Adipocyte (in vitro differentiated cells): ENCODE data around the gene FCHSD2.
"Not testable (repeated sequence)": the region's sequence is repeated elsewhere in the genome, so short reads cannot be mapped to it uniquely, and the experiment has no call there.

Source experiments
- DNase-seq: peaks from one replicate; pipeline ENCODE4 v3.0.0-alpha.2; 2015; ENCODE audit warnings: low read depth
- H3K27me3 ChIP-seq: replicated peaks from 2 replicates; pipeline ENCODE4 v1.7.0; 2013; ENCODE audit warnings: mild to moderate bottlenecking, low read length, moderate library complexity; ENCODE audit not compliant: control insufficient read depth, insufficient read depth
- H3K36me3 ChIP-seq: 2 replicates; pipeline ENCODE4 v1.7.0; 2013; ENCODE audit warnings: low read length, mild to moderate bottlenecking, moderate library complexity; ENCODE audit not compliant: control insufficient read depth, insufficient read depth, severe bottlenecking
- H3K4me1 ChIP-seq: 2 replicates; pipeline ENCODE4 v1.7.0; 2013; ENCODE audit warnings: mild to moderate bottlenecking, low read length, moderate library complexity; ENCODE audit not compliant: control insufficient read depth, insufficient read depth
- H3K4me3 ChIP-seq: 2 replicates; pipeline ENCODE4 v1.7.0; 2013; ENCODE audit warnings: mild to moderate bottlenecking, low read length, moderate library complexity
- H3K9ac ChIP-seq: 2 replicates; pipeline ENCODE4 v1.7.0; 2013; ENCODE audit warnings: mild to moderate bottlenecking, low read length, moderate library complexity
- H3K9me3 ChIP-seq: 2 replicates; pipeline ENCODE4 v1.7.0; 2013; ENCODE audit warnings: mild to moderate bottlenecking, low read length, moderate library complexity; ENCODE audit not compliant: control insufficient read depth

The FCHSD2 gene

GRCh38 chr11:72996959-72997358 is 145.2 kb downstream of the FCHSD2 start:
- H3K4me1 ChIP-seq, result no peaks in the 10 kb centered on the region
- no peaks in the 10 kb centered on the region for H3K9me3 ChIP-seq
- DNase-seq, result no peak
- H3K36me3 ChIP-seq, result no peaks in the 10 kb centered on the region
- H3K27me3 ChIP-seq, result no peaks in the 10 kb centered on the region
- no peak overlapping the region for H3K9ac ChIP-seq
- H3K4me3 ChIP-seq, result no peak overlapping the region

GRCh38 chr11:72989727-72990126 is 152.4 kb downstream of the FCHSD2 start:
- H3K9ac ChIP-seq, result no peak overlapping the region
- peaks cover 14% of the 10 kb centered on the region for H3K36me3 ChIP-seq
- H3K4me1 ChIP-seq, result peaks cover 18% of the 10 kb centered on the region
- H3K4me3 ChIP-seq, result no peak overlapping the region
- no peaks in the 10 kb centered on the region for H3K27me3 ChIP-seq
- peak; percentile 40 for DNase-seq
- H3K9me3 ChIP-seq, result no peaks in the 10 kb centered on the region

DNA sequence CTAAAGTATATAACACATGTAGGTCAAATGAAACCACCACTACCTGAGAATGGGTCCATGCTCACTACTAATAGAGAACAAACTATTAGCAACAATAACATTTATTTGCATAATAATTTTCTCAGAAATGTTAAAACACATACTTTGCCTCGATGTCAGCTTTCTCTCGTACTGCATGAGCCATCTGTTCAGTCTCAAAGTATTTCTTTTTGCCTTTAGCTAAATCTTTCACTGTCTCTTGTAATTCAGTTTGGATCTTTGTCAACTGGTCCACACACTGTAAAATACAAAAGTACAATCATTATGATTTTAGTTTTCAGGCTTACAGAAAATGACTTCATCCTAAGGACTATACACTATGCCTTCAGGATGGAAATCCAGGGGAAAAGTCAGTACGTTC is 153.3 kb downstream of the FCHSD2 start:
- no peaks in the 10 kb centered on the region for H3K27me3 ChIP-seq
- peak; percentile 71 for DNase-seq
- H3K36me3 ChIP-seq, result peaks cover 17% of the 10 kb centered on the region
- peaks cover 18% of the 10 kb centered on the region for H3K4me1 ChIP-seq
- no peaks in the 10 kb centered on the region for H3K9me3 ChIP-seq
- no peak overlapping the region for H3K9ac ChIP-seq
- H3K4me3 ChIP-seq, result no peak overlapping the region

DNA sequence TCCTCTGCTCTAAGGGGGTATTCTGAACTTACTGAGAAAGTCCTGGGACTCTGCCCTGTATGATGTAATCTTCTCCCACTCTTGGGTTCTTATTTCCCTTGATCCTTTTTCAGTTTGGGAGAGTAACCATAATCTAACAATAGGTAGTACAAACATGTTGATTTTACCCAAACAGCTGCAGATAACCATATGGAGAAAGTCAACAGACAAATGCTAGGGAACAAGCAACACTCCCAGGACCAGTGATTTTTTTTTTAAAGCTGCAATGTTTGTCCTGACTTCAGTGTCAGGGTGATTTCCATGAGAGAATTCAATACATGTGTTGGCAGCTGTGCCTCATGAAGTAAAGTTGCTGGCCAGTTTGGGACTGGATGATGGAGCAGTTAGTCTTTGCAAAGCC is 156.5 kb downstream of the FCHSD2 start:
- H3K4me1 ChIP-seq, result peaks cover 18% of the 10 kb centered on the region
- H3K9ac ChIP-seq, result no peak overlapping the region
- H3K36me3 ChIP-seq, result peaks cover 28% of the 10 kb centered on the region
- no peaks in the 10 kb centered on the region for H3K9me3 ChIP-seq
- DNase-seq, result peak; percentile 62
- no peaks in the 10 kb centered on the region for H3K27me3 ChIP-seq
- no peak overlapping the region for H3K4me3 ChIP-seq

DNA sequence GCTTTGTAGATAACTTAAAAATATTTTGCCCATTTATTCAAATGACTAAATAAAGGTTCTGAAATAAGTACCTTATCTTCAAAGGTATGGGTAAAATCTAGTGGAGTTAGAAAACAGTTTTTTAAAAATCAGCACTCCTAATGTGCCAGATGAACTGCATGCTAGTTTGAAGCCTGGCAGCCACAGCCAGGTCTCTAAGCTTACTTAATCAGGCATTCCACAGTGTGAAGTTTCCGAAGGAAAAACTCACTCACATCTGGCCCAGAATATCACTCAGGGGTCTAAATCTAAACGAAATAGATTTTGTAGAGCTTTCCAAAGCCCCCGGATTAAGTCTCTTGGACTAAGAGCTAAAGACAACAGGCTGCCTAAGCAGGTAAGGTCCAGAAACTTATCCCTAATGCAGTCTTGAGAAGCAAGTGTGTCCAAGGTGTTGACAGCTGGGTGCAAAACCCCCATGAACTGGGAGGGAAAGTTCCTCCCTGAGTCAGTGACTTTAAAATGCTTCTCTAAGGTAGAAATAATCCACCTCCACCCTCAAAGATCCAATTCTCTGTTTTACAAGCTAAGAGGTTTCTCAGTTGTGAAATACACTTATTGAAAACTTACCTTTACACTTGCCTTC is 157.6 kb downstream of the FCHSD2 start:
- Histone ChIP-seq H3K27me3 (no peaks in the 10 kb centered on the region), H3K4me1 (peaks cover 15% of the 10 kb centered on the region), H3K4me3 (no peak overlapping the region), H3K36me3 (peaks cover 28% of the 10 kb centered on the region), H3K9ac (no peak overlapping the region), H3K9me3 (no peaks in the 10 kb centered on the region)
- DNase-seq, result peak; percentile 26

DNA sequence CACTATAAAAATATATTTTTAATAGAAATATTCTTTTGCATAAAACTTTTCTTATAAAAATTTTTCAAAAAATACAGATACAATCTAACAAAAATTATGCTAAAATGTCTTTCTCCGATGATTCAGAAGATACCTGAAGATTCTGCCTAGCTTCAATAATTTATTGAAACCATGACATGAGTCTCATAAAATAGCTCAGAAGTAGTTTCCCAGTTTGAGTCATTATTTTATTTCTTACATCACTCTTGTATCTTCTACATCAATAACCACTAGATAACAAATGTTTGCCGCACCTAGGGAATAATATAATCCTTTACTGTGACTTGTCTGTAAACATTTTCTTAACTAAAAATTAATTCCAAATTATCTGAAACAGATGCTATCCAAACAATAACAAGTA is 158.6 kb downstream of the FCHSD2 start:
- no peak overlapping the region for H3K4me3 ChIP-seq
- no peak overlapping the region for H3K9ac ChIP-seq
- peaks cover 28% of the 10 kb centered on the region for H3K36me3 ChIP-seq

DNA sequence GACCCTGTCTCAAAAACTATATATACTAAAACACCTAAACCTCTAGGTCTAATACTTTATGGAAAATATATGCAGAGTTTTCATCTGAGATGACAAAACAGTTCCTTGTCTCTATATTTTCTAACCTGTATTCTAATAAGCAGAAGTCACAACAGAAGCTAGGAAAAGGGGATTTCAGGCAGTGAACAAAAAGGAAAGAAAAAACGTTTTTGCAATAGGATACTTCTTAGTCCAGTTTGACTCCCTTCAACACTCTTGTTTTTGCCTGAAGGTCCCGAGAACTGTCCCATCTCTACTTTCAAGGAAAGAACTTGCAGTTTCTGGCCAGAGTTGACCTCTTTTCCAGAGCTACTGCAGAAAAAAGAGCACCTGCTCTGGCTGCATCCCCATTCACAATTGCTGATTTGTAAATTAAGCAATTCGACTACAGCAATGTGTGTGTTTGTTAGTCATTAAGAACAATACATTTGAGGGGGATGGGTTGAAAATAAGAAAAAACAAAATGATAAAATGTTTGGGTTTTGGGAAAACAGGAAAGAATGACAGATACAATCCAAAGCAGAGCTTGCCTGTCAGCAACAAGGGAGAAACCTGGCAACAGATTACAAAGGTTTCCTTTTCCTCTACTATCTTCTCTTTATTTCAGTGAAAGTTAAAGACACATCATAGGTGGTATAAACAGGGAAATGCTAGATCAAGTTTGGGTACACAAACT is 160.0 kb downstream of the FCHSD2 start:
- no peaks in the 10 kb centered on the region for H3K27me3 ChIP-seq
- H3K36me3 ChIP-seq, result peaks cover 19% of the 10 kb centered on the region
- H3K9me3 ChIP-seq, result no peaks in the 10 kb centered on the region
- peaks cover 7% of the 10 kb centered on the region for H3K4me1 ChIP-seq
- no peak overlapping the region for H3K4me3 ChIP-seq
- DNase-seq, result no peak
- no peak overlapping the region for H3K9ac ChIP-seq

More for the DNA sequence above, 158.6 kb downstream of the FCHSD2 start:
- Histone ChIP-seq H3K9me3 (no peaks in the 10 kb centered on the region), H3K4me1 (peaks cover 7% of the 10 kb centered on the region), H3K27me3 (no peaks in the 10 kb centered on the region)
- DNase-seq, result no peak

DNA sequence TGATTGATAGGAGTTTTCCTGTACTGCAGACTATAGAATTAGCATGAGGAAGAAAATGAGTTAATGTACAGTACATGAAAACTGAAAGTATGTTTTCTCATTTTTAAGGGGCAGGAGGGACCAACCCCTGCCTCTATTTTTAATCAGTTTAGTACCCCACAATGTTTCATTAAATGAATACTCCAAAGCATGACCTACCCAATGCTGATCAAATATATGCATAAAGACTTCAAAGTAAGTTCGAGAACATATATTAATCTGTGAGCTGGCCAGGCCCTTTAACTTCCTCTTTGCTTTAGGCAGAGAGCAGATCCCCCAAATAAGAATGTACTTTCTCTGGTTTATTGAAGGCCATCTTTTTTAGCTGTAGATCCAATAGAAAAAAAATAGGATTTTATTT is 161.0 kb downstream of the FCHSD2 start:
- Histone ChIP-seq H3K9me3 (peaks cover 4% of the 10 kb centered on the region), H3K36me3 (peaks cover 16% of the 10 kb centered on the region), H3K27me3 (no peaks in the 10 kb centered on the region), H3K9ac (no peak overlapping the region), H3K4me1 (peaks cover 11% of the 10 kb centered on the region), H3K4me3 (no peak overlapping the region)
- no peak for DNase-seq

DNA sequence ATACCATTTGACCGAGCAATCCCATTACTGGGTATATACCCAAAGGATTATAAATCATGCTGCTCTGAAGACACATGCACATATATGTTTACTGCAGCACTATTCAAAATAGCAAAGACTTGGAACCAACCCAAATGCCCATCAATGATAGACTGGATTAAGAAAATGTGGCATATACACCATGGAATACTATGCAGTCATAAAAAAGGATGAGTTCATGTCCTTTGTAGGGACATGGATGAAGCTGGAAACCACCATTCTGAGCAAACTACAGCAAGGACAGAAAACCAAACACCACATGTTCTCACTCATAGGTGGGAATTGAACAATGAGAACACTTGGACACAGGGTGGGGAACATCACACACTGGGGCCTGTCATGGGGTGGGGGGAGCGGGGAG is 164.3 kb downstream of the FCHSD2 start:
- not testable (repeated sequence) for H3K9ac ChIP-seq, H3K27me3 ChIP-seq, DNase-seq, H3K9me3 ChIP-seq, H3K4me3 ChIP-seq
- Histone ChIP-seq H3K36me3 (peaks cover 11% of the 10 kb centered on the region), H3K4me1 (peaks cover 42% of the 10 kb centered on the region)

- not testable (repeated sequence) for DNase-seq, H3K9me3 ChIP-seq, H3K36me3 ChIP-seq, H3K27me3 ChIP-seq
- Histone ChIP-seq H3K9ac (peak overlapping the region; percentile 63), H3K4me1 (peaks cover 54% of the 10 kb centered on the region), H3K4me3 (peak overlapping the region; percentile 29)
Measured at GRCh38 chr11:72976522-72976892, 165.6 kb downstream of the FCHSD2 start.

DNA sequence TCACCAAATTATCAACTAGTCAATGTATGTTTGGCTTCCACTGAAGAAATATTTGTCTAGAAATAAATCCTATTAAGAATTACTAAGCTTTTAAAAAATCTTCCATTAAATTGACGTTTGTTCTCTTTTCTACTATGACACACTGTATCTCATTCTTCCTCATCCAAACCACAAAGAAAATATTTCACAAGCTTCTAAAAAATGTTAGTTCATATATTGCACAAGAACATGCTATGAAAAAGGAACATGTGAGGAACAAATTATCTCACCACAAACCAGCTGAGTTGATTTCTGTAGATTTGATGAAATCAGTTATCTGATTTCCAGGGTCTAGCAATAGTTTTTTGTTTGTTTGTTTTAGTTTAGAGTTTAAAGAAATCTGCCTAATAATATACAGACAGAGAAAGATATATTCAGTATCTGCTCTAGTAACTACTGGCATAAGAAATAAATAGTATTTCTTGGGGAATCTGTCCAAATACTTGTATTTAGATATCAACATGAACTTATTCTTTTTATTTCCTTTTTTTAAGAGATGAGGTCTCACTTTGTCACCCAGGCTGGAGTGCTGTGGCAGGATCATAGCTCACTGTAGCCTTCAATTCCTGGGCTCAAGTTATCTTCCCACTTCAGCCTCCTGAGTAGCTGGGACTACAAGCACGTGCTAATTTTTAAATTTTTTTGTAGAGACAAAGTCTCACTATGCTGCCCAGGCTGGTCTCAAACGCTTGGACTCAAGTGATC is 166.2 kb downstream of the FCHSD2 start:
- Histone ChIP-seq H3K4me3 (peak overlapping the region; percentile 29), H3K9ac (peak overlapping the region; percentile 63), H3K4me1 (peaks cover 60% of the 10 kb centered on the region), H3K36me3 (peaks cover 1% of the 10 kb centered on the region), H3K27me3 (no peaks in the 10 kb centered on the region), H3K9me3 (peaks cover 4% of the 10 kb centered on the region)
- peak; percentile 95 for DNase-seq
